GM21576 (cell line): Measurements from ENCODE around the gene CITED2.

Experiments used
- ATAC-seq: cut with Tn5 transposase; IDR thresholded peaks from one replicate; pipeline ENCODE4 v1.9.1; 2021; ENCODE audit warnings: mild to moderate bottlenecking, moderate library complexity; ENCODE audit not compliant: unreplicated experiment

The CITED2 gene

GRCh38 chr6:139388384-139388783 is 13.9 kb upstream of the CITED2 start:
- no peak for ATAC-seq

- ATAC-seq = no peak
Measured at GRCh38 chr6:139386404-139386803, 12.0 kb upstream of the CITED2 start.

- ATAC-seq = no peak
Measured at GRCh38 chr6:139381216-139381865, 6.9 kb upstream of the CITED2 start.

- no peak for ATAC-seq
Measured at GRCh38 chr6:139380611-139381010, 6.2 kb upstream of the CITED2 start.

GRCh38 chr6:139380168-139380567 is 5.7 kb upstream of the CITED2 start:
- ATAC-seq = no peak

- ATAC-seq = no peak
Measured at GRCh38 chr6:139378882-139379341, 4.5 kb upstream of the CITED2 start.

- ATAC-seq = no peak
Measured at GRCh38 chr6:139378226-139378625, 3.8 kb upstream of the CITED2 start.

GRCh38 chr6:139376604-139377218 is 2.3 kb upstream of the CITED2 start:
- no peak for ATAC-seq

- no peak for ATAC-seq
Measured at GRCh38 chr6:139376017-139376330, 1.5 kb upstream of the CITED2 start.

- ATAC-seq = peak; percentile 50
Measured at GRCh38 chr6:139375226-139376016, 973 bp upstream of the CITED2 start.

- peak; percentile 7 for ATAC-seq
Measured at GRCh38 chr6:139373928-139374356, 506 bp downstream of the CITED2 start.

- ATAC-seq = peak; percentile 28
Measured at GRCh38 chr6:139373154-139373927, 1.1 kb downstream of the CITED2 start.

- no peak for ATAC-seq
Measured at GRCh38 chr6:139372326-139373153, 1.9 kb downstream of the CITED2 start.

GRCh38 chr6:139371421-139372203 is 2.8 kb downstream of the CITED2 start:
- no peak for ATAC-seq

GRCh38 chr6:139370999-139371345 is 3.5 kb downstream of the CITED2 start:
- ATAC-seq = no peak

- ATAC-seq = no peak
Measured at GRCh38 chr6:139370283-139370998, 4.0 kb downstream of the CITED2 start.

GRCh38 chr6:139369568-139370282 is 4.7 kb downstream of the CITED2 start:
- no peak for ATAC-seq

- no peak for ATAC-seq
Measured at GRCh38 chr6:139369068-139369467, 5.4 kb downstream of the CITED2 start.
